RWPE1 (cell line): ENCODE measurements around the gene C1QL2.

ENCODE experiments used
- CTCF ChIA-PET: fragments of 350-600 bp; sonication (Branson Sonifier 250); formaldehyde crosslinking; extraction: SDS; loops from one replicate; lab custom pipeline; 2021; lab: Yijun Ruan, JAX
- POLR2A ChIA-PET: fragments of 400-600 bp; formaldehyde crosslinking; extraction: SDS; loops from one replicate; lab custom pipeline; 2020; ENCODE audit warnings: antibody characterized with exemption; ENCODE audit not compliant: low non-redundant PET; lab: Yijun Ruan, JAX
- DNase-seq: peaks from one replicate; pipeline ENCODE4 v3.0.0; 2012; ENCODE audit warnings: low spot score
- H3K27ac ChIP-seq: fragments of 450-650 bp; 2 replicates; pipeline ENCODE4 v1.5.1; 2017
- TF ChIP-seq, protein P1 (sequence below): fragments of 450-650 bp; conservative IDR thresholded peaks from 2 replicates; pipeline ENCODE4 v1.5.1; 2017; ENCODE audit warnings: low read depth, mild to moderate bottlenecking

C1QL2 gene

DNA sequence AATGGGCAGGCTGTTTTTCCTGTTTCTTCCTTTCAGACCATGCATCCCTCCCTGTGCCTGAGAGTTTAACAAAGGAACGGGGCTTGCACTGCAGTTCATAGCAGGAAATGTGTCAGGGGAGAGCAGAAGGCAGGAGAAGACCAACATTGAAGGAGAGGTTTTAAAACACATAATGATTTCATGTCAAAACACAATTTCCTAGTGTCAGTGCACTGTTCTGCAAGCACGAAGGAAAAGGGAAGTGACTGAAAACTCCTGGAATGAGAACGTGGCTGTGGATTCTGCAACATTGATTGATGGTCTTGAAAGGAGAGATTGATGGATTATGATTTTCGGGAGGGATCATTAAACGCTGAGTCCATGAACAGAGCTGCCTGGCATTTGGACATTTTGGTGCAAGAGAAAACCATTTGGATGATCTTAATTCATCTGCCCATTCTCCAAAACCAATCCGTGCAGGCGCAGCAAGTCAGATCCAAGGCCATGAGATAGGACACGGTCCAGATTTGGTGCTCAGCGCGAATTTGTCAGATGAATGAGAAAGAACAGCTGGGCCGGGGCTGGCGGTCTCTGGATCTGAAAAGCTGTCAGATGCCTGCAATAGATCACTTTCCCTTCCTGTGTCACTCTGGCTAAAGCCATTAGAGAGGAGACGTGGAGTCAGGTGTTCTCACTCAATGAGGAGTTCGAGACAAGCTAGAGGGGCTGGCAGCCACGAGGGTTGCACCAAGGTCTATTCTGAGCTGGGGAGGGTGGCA is 38.4 kb downstream of the C1QL2 start:
- DNase-seq: no peak
- CTCF ChIA-PET: interaction anchor here (0.6 kb wide), 1 partner anchor 225 kb away, joined by 3 read pairs; no protein-coding TSS in a partner anchor
- POLR2A ChIA-PET: no interaction called here
- TF ChIP-seq, protein P1, sequence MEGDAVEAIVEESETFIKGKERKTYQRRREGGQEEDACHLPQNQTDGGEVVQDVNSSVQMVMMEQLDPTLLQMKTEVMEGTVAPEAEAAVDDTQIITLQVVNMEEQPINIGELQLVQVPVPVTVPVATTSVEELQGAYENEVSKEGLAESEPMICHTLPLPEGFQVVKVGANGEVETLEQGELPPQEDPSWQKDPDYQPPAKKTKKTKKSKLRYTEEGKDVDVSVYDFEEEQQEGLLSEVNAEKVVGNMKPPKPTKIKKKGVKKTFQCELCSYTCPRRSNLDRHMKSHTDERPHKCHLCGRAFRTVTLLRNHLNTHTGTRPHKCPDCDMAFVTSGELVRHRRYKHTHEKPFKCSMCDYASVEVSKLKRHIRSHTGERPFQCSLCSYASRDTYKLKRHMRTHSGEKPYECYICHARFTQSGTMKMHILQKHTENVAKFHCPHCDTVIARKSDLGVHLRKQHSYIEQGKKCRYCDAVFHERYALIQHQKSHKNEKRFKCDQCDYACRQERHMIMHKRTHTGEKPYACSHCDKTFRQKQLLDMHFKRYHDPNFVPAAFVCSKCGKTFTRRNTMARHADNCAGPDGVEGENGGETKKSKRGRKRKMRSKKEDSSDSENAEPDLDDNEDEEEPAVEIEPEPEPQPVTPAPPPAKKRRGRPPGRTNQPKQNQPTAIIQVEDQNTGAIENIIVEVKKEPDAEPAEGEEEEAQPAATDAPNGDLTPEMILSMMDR: no peak
- no peak overlapping the region for H3K27ac ChIP-seq

DNA sequence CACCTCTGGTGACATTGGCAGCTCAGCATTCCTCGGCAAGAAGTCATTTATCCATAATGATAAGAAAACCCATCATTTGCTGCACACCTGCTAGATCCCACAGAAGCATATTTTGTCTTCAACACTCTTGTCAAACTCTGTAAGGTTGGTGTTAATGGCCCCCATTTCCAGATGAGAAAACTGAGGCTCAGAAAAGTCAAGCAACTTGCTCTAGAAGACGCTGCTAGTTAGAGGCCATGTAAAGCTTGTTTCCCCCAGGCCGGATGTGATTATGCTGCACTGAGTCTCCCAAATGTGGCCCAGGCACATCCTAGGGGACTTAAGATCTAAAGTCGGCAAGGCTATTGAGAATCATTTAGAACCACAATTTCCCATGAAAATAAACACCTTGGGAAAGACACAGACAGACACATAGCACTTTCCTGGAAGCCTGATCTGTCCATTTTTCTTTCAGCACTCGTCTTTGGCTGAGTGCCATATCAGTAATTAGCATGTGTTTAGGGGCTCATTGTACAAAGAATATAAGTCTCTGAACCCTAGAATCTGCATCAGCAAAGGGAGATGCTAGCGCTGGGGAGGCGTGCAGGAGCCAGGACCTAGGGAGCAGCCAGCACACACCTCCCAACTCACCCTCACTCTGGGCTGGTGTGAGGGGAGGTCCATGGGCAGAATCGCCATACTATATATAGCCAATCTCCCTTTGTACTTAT is 39.3 kb downstream of the C1QL2 start:
- CTCF ChIA-PET: no interaction called here

DNA sequence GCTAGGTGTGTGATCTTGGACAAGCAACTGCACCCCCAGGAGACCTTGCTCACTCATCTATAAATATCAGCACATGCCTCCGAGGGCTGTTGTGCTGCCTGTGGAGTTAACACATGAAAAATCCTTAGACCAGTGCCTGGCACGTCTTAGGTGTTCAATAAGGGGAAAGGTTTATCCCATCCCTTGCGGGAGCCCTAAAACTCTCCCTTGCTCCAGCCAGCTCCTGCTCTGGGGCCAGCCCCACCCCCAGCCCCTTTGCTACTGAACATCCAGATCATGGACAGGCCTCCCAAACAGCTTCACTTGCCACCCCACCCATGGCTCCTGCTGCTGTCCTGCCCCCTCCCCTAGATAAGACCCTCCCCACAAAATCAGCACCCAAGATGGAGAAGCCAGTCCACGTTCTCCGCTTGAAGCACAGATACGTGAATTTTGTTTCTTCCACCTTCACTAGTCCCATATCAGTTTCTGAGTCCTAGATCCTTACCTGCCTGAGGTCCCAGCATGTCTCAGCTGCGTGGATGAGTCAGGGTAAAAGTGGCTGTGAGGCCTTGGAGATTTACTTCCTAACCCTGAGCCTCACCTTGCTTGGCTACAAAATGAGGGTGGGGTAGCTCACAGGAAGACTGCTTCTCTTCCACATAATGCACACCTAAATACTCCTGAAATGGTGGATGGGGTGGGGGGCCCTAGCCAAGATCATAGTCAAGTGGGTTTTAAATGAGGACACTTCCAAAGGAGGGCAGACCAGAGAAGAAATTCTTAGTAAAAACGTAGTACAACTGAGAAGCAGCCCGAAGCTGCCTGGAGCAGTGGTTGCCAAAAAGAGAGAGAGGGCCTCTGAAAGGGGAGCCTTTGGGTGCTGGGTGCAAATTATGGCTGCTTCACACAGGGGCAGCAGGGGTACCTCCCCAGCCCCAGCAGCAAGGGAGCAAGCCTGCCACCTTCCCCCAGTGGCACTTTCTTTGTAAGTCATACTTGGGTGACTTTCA is 40.4 kb downstream of the C1QL2 start:
- POLR2A ChIA-PET: no interaction called here
- TF ChIP-seq, protein P1: no peak
- CTCF ChIA-PET: interaction anchor here (0.6 to 0.7 kb wide), 2 partner anchors 8 to 59 kb away, joined by 4 to 8 read pairs; no protein-coding TSS in a partner anchor
- DNase-seq: no peak
- no peak overlapping the region for H3K27ac ChIP-seq

More for the DNA sequence above, 39.3 kb downstream of the C1QL2 start:
- POLR2A ChIA-PET: no interaction called here
- TF ChIP-seq, protein P1: no peak
- no peak overlapping the region for H3K27ac ChIP-seq
- no peak for DNase-seq

DNA sequence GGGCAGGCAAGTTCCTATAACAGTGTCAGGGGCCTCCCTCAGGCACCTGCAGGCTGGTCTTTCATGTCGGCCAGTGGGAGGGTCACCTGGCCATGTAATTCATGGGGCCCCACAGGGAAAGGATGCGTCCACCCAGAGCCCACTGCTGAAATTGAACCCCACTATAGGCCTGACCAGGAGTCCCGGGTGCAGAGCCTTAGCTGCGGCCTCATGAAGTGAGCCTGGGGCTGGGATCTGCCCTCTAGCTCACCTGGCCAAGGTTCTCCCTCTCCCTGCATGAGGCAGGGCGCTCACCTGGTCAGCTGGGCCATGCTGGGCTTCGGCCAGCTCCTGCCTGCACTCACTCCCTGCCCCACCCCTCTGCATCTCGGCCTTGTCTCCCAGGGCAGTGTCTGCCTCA is 41.1 kb downstream of the C1QL2 start:
- TF ChIP-seq, protein P1: no peak
- POLR2A ChIA-PET: no interaction called here
- CTCF ChIA-PET: interaction anchor here (0.6 kb wide), 1 partner anchor 59 kb away, joined by 8 read pairs; no protein-coding TSS in a partner anchor
- DNase-seq: no peak
- no peak overlapping the region for H3K27ac ChIP-seq

DNA sequence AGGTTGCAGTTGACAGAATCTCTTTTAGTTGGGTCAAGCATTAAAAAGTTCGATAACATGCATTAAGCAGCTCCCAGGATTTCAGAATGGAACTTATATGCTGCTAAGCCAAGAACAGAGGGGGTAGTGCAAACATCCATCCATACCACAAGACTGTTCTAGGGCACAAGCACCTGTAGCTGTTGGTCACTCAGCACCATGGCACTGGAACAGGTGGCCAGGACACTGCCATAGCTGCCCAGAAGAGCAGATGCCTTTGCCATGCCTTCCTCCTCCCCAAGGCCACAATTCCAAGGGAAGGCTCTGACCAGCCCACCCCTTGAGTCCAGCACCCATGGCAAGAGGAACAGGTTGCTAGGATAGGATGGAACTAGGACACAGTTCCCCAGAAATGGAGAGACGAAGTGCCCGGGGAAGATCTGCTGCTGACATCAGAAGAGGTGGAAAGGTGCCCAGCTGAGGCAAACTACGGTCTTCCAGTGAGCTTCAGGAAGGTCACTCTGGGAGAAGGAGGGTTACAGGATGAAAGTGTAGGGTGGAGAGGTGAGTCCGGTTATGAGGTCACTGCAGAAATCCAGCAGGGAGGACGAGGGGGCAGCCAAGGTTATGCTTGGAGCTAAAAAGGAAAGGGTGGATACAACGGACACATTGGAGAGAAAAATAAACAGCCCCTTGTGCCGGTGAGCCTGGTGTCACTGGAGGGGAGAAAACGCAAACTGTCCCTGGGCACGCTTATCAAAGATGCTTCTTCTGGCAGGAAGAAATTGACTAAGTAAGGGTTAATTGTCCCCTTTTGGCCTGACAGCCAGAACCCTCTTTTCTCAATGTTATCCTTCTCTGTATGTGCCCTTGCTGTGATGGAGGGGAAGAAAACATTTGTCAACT is 41.9 kb downstream of the C1QL2 start:
- no peak overlapping the region for H3K27ac ChIP-seq
- CTCF ChIA-PET: no interaction called here
- POLR2A ChIA-PET: no interaction called here
- DNase-seq: no peak
- TF ChIP-seq, protein P1: no peak
